GM21360 (cell line): ENCODE measurements around the gene JARID2.
"Not testable (repeated sequence)": the region's sequence is repeated elsewhere in the genome, so short reads cannot be mapped to it uniquely, and the experiment has no call there.

Source experiments
- ATAC-seq: cut with Tn5 transposase; IDR thresholded peaks from one replicate; pipeline ENCODE4 v1.9.1; 2021; ENCODE audit warnings: mild to moderate bottlenecking, moderate library complexity; ENCODE audit not compliant: unreplicated experiment

Gene JARID2

GRCh38 chr6:15409301-15410125, 163.6 kb downstream of the JARID2 start:
- ATAC-seq: no peak

GRCh38 chr6:15410126-15410391, 164.2 kb downstream of the JARID2 start:
- ATAC-seq: no peak

- ATAC-seq: no peak
Measured at GRCh38 chr6:15410752-15411151, 164.9 kb downstream of the JARID2 start.

GRCh38 chr6:15411766-15412165, 165.9 kb downstream of the JARID2 start:
- ATAC-seq: no peak

- no peak for ATAC-seq
Measured at GRCh38 chr6:15412767-15413166, 166.9 kb downstream of the JARID2 start.

- no peak for ATAC-seq
Measured at GRCh38 chr6:15413466-15414234, 167.8 kb downstream of the JARID2 start.

- ATAC-seq: no peak
Measured at GRCh38 chr6:15414235-15414612, 168.4 kb downstream of the JARID2 start.

- not testable (repeated sequence) for ATAC-seq
Measured at GRCh38 chr6:15415622-15416021, 169.8 kb downstream of the JARID2 start.

GRCh38 chr6:15416932-15417509, 171.2 kb downstream of the JARID2 start:
- ATAC-seq: no peak

GRCh38 chr6:15417811-15418210, 171.9 kb downstream of the JARID2 start:
- ATAC-seq: no peak

GRCh38 chr6:15419493-15419892, 173.6 kb downstream of the JARID2 start:
- no peak for ATAC-seq

- ATAC-seq: peak; percentile 56
Measured at GRCh38 chr6:15420959-15421438, 175.1 kb downstream of the JARID2 start.

GRCh38 chr6:15421945-15422733, 176.3 kb downstream of the JARID2 start:
- ATAC-seq: peak; percentile 49

GRCh38 chr6:15423286-15423993, 177.6 kb downstream of the JARID2 start:
- ATAC-seq: no peak

GRCh38 chr6:15425947-15426346, 180.1 kb downstream of the JARID2 start:
- no peak for ATAC-seq

- ATAC-seq: no peak
Measured at GRCh38 chr6:15426395-15426794, 180.5 kb downstream of the JARID2 start.

GRCh38 chr6:15426901-15427300, 181.0 kb downstream of the JARID2 start:
- no peak for ATAC-seq

- no peak for ATAC-seq
Measured at GRCh38 chr6:15427331-15428070, 181.6 kb downstream of the JARID2 start.

GRCh38 chr6:15429141-15430110, 183.6 kb downstream of the JARID2 start:
- no peak for ATAC-seq
